ENCODE measurements around the gene PCBP4.
"Not testable (repeated sequence)": the region's sequence is repeated elsewhere in the genome, so short reads cannot be mapped to it uniquely, and the experiment has no call there.

PCBP4 gene

DNA sequence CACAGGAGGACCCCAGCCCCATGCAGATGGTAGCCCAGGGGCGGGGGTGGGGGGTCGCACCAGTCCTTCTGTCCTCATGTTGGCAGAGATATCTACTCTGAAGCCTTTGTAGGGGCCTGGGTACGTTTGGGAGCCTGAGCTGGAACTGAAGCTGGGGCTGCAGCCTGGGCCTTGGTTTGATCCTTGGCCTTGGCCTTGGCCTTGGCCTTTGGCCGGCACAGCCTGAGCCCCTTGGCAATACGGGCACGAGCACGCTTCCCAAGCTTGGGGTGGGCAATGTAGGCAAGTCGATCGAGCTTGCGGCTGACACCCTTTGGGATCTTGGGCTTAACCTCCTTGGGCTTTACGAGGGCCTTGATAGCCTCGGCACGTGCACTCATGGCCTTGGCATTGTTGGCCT is 26.4 kb upstream of the PCBP4 start:
- DNase-seq, result not testable (repeated sequence)

DNA sequence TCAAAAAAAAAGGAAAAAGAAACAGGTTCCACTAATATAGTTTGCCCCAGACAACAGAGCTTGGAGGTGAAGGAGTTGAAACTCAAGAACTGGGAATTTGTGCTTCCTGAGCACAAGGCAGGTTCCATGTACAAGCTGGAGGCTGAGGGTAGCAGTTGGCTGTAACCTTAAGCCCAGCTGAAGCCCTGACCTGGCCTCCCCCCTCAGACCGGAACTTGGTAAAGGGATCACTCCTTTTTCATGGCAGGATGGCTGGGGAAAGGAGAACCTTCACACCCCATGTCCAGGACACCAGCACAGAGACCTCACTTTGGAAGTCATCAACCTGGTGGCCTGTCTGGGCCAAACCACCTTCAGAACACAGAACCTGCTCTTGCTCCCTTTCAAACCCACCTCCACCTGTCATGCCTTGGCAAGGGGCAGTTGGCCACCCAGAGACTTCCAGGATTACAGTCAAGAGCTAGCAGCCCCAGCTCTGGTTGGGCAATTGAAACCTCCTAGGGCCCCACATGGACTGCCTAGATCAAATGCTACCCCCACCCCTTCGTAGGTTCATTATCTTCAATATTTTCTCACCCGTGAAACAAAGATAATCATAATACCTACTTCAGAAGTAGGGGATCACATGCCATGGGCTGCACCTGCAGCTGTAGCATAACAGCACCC is 24.9 kb upstream of the PCBP4 start:
- DNase-seq, result no peak

DNA sequence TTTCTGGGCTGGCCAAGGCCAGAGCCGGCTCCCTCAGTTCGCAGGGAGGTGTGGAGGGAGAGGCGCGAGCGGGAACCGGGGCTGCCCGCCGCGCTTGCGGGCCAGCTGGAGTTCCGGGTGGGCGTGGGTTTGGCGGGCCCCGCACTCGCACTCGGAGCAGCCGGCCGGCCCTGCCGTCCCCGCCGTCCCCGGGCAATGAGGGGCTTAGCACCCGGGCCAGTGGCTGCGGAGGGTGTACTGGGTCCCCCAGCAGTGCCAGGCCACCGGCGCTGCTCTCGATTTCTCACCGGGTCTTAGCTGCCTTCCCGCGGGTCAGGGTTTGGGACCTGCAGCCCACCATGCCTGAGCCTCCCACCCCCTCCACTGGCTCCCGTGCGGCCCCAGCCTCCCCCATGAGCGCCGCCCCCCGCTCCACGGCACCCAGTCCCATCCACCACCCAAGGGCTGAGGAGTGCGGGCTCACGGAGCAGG is 23.3 kb upstream of the PCBP4 start:
- DNase-seq, result not testable (repeated sequence)

DNA sequence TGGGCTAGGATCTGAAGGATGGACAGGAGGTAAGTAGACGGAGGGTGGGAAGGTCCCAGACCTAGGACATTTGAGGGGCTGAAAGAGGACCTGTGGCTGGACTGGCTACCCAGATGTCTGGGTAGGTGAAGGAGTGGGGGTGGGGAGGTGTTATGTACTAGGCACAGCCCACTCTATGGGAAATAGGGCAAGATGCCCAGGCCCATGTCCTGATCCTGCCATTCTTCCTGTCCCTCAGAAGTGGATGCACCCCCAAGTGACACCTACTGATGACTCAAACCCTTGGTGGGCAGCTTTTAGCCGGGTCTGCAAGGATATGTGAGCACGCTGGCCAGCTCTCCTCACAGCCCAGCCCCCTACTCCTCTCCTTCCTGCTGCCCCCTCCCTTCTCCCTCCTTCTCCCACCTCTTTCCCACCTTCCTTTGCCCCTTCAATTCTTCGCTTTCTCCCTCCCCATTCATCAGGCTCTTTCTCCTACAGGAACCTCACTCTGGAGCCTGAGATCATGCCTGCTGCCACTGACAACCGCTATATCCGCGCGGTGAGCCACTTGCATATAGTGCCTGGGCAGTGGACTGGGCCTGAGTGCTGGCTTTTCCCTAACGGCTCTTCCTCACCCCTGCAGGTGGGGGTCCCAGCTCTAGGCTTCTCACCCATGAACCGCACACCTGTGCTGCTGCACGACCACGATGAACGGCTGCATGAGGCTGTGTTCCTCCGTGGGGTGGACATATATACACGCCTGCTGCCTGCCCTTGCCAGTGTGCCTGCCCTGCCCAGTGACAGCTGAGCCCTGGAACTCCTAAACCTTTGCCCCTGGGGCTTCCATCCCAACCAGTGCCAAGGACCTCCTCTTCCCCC is 21.3 kb upstream of the PCBP4 start:
- DNase-seq, result no peak

DNA sequence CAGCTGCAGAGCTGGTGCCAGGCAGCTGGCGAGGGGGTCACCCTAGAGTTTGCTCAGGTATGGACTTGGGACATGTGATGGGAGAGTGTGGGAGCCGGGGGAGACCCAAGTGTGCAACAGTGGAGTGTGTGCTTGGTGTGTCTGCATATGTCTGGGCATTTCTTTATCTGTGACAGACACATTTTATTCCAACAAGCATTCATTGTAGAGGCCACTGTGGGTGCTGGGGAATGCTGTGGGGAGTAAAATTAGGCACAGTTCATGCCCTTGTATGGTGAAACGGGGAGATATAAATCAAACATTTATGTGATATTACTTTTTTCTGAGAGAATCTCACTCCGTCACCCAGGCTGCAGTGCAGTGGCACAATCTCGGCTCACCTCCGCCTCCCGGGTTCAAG is 20.3 kb upstream of the PCBP4 start:
- no peak for DNase-seq

DNA sequence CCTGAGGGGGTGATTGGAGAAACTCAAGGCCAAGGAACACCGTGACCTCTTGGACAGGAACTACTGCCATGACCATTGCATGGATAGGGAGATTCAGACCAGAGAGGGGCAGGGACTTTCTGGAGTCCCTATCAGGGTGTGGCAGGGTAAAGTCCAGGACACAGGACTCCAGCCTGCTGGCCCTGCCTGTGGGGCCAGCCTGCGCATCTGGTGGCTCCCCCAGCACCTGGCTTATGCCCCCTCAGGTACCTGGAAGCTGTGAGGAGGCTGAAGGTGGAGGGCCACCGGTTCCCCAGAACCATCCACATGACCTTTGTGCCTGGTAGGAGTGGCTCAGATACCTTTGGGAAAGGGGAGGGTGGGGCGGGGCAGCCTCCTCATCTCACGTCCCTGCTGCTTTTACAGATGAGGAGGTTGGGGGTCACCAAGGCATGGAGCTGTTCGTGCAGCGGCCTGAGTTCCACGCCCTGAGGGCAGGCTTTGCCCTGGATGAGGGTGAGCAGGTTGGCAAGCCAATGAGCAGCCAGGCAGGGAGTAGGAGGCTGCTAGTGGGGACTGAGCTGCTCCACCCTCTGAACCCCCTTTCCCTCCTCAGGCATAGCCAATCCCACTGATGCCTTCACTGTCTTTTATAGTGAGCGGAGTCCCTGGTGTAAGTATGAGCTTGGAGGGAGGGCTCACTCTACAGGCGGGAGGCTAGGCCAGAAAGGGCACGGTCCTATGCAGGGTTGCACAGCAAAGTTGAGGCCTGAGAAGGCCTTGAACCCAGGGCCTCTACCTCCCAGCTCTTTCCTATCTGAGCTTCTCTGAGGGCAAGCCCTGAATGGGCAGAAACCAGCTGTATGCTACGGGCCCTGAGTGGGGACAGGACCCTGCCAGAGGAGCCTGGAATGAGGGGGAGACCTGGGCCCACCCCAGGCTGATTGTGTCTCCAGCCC is 19.0 kb upstream of the PCBP4 start:
- no peak for DNase-seq

DNA sequence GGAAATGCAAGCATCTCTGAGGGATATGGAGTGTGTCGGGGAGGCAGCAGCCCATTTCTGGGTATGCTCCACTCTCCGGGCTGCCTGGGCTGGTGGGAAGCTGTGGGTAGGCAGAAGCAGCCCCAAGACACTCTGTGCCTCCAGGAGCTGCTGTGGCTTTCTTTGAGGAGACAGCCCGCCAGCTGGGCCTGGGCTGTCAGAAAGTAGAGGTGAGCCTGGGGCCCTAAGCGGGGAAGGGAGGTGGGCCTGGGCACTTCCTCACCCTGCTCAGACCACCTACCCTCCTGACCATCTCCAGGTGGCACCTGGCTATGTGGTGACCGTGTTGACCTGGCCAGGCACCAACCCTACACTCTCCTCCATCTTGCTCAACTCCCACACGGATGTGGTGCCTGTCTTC is 17.8 kb upstream of the PCBP4 start:
- DNase-seq, result no peak

DNA sequence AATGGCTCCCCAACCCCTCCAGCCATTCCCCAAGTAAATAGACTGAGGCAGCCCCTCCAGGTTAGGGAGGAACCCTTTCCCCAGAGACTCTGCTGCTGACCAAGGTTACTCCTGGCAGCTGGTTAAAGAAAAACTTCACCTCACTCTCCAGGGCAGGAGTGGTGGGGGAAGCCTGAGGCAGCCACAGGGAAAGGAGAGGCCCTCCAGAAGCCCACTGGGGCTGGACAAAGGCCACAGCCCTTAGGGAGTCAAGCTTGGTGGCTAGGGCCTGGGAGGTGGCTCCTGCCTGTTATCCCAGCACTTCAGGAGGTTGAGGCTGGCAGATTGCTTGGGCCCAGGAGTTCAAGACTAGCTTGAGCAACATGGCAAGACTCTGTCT is 17.0 kb upstream of the PCBP4 start:
- DNase-seq, result no peak

DNA sequence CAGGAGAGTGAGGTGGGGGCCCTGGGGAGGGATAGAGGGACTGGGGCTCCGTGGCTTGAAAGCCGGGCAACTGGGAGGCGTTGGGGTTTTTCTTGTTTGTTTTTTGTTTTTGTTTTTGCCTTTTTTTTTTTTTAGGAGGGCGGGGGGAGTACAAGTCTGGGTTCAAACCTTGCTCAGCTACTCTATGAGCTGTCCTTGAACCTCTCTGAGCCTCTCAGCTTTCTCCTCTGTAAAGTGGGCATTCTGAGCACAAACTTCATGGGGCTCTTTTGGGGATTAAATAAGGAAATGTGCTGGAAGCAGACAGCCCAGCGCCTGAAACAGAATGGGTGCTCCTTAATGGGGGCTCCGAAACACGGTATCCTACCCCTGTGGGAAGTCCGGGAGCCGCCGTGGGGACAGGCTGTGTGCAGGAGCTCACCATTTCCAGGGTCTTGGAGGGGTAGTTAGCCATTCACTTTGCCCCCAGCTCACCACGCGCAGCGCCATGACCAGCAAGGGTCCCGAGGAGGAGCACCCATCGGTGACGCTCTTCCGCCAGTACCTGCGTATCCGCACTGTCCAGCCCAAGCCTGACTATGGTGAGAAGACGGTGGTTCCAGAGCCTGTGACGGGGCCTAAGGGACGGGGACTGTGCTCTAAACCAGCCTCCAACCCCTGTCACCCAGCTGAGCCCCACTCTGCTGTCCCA is 16.5 kb upstream of the PCBP4 start:
- no peak for DNase-seq

DNA sequence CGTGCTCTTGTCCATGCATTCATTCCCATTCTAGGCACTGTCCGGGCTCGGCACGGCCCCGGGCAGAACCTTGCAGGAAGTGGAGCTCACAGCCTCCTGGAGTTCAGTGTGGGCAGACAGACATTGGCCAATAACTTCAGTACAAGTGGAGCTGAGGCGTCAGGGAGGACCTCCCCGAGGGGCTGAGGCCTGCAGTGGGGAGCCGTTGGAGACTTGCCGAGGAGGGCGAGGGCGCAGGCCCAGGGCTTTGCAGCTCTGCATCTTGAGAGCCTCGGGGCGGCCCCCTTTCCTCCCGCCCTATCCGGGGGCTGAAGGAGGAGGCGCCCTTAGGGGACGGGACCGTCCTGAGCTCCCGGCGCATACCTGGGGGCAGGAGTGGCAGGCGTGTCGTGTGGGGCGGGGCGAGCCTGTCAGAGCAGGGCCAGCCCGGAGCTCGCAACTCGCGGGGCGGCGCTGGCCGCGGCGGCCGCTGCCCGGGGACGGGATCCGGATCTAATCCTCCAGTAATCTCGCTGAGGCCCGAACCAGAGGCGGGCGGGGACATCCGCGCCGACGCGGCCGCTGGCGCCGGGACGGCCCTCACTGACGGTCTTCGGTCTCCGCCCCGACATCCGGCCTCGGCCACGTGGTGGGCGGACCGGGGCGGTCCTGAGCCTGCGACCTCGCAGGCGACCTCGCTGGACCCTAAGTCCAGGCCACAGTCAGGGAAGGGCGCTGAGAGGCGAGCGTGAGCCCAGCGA is 15.8 kb upstream of the PCBP4 start, which contains the start of gene ACY1:
ACY1 (plus strand) TSS at position 698 of the 740 bp plus-strand sequence. CDS start 530 bp downstream, outside the sequence.
- peak; percentile 93 for DNase-seq

DNA sequence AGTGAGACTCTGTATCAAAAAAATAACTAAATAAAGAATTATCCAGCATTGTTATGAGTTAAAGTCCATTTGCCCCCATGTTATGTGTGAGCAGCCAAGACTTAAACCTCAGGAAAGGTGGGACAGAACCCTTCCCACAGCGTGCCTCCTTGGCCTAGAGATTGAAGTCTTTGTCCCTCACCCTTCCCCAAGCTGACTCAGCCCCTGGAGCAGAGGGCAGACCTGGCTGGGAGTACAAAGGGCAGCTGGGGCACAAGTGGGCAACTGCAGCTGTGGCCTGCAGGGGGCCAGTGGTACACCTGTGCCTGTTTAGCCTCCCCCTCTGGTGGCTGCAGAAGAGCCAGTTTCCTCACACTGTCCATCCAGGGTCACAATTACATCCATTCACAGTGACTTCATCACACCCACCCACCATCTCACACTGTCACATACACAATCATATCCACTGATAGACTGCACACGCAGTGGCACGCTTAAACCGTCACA is 15.1 kb upstream of the PCBP4 start:
- DNase-seq, result no peak

DNA sequence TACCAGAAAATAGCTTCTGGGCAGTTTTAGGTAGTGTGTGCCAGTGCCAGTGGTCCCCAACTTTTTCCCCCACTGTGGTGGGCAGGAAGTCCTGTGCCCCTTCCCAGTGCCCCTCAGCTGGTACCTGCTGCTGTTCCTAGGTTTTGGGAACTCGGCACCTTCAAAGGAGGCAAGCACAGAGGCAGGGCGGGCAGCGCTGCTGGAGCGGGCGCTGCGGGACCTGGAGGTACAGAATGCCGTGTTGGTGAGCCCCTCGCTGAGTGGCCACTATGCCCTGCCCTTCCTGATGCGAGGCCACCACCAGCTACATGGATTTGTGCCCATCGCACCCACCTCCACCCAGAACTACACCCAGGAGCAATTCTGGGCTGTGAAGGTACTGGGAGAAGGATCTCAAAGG is 13.0 kb upstream of the PCBP4 start:
- no peak for DNase-seq

DNA sequence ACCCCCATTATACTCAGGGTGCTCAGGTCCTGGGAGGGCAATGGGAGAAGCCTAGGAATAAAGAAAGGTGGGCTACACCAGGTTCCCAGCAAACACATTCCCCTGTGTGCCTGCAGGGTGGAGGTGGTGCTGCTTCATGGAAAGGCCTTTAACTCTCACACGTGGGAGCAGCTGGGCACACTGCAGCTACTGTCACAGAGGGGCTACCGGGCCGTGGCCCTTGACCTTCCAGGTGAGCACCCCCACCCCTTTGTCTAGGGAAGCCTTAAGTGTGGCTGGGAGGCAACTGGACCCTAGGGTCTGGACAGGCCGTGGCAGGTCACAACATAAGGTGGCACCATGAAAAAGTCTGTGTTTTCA is 10.9 kb upstream of the PCBP4 start:
- no peak for DNase-seq

DNA sequence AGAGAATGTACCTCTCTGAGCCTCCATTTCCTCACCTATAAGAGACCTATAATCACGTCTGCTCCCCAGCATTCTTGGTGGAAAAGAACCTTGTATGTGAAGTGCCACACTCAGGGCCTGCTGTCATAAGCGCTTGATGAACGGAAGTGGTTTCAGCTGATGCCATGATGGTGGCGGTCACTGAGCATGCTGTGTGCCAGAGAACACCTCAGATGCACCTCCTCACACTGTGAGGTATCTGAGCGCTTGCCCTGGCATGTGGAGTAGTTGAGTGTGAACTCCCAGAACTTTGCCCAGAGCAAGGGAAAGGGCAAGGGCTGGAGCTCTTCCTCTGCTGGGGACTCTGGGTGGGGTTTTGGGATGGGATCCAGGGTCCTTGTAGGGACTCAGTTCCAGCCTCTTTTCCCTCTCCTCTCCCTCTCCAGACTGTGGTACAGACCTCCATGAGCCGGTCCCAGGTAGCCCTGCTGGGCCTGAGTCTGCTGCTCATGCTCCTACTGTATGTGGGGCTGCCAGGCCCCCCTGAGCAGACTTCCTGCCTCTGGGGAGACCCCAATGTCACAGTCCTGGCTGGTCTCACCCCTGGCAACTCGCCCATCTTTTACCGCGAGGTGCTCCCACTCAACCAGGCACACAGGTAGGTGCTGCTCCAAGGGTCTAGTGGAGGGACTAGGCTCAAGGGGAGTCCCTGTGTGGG is 10.3 kb upstream of the PCBP4 start:
- no peak for DNase-seq

DNA sequence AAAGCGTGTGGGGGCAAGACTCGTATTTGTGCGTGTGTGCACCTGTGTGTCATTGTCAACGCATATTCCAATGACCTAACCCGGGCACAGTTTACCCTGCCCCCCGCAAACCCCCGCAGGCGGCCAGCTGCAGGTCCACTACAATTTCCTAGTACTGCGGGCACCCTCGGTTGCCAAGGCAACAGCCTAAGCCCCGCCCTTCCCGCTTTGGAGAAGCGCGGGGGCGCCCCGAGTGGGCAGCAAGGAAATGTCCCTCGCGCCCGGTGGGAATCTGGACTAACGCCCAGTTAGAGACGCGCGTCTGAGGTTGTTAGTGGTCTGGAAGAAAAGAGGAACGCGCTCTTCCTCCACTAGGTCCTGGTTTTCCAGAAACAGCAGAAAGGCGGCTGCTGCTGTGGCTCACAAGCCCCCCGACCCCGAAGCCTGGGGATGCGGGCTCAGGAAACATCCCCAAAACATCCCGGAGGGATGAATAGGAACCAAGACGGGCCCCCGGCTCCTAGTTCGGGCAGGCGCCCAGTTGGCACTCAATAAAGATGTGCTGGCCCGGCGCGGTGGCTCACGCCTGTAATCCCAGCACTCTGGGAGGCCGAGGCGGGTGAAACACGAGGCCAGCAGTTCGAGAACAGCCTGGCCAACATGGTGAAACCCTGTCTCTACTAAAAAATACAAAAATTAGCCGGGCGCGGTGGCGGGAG is 8.7 kb upstream of the PCBP4 start:
- peak; percentile 84 for DNase-seq

DNA sequence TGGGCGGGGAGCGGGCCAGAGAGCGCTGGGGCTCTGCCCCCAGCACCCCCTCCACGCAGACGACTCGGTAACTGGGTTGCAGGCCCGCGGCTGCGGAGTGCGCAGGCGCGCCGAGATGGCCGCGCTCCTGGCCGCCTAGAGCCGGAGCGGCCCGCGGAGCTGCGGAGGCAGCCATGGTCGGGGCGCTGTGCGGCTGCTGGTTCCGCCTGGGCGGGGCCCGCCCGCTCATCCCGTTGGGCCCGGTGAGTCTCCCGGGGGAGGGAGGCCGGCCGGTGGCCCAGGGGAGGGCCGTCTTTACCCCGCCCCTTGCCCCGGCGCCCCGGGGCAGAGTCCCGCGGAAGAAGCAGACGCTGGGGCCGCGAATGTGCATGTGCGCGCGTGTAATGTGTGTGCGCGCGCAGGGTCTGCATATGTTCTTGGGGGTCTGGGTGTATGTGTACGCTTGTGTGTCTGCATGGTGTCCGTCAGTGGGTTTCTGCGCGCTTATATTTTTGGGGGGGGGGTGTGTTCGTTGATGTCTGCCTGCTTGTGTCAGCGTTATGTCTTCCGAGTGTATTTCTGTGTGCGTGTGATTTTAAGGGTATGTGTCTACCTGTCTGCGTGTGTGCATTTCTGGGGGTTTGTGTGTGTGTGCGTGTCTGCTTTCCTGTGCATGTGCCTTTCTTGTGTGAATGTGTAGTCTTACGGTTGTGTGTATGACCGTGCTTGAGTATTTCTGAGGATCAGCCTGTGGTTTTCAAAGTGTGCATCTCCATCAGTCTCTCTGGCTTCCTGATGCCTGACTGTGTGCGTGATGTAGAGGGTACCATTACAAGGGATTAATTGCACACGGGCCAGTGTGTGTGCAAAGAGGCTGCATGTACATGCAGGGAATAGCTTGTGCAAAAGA is 8.0 kb upstream of the PCBP4 start, which contains the start of gene ABHD14A:
ABHD14A (plus strand) TSS at position 102 of the 889 bp plus-strand sequence; CDS start at position 174, 72 bp downstream.
- peak; percentile 86 for DNase-seq

DNA sequence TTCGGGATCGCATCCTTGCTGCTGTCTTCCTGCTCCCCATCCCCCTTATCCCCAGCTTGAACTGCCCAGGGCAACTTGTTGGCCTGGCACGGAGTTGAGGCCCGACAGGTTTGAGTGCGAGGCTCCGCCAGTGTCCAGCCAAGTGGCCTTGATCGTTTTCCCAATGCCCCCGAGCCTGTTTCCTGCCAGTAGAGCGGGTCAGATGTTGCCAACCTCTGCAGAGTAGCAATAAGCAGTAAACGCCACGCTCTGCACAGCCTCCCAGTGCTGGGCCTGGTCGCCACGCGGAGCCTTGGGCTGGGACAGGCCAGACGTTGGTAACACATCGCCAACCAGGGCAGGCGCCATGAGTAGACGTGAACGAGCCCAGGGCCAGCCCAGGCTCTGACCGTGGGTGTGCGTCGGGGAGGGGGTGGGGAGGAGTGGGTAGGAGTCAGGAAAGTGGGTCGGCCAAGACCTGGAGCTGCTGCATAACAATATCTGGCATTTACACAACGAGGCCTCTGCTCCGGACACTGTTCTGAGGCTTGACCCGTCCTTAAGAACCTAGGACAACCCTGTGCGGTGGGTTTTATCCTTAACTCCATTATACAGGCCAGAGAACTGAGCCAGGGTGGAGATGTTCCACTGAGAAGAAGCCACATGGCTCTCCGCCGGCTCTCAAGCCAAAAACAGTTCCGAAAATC is 7.2 kb upstream of the PCBP4 start:
- peak; percentile 57 for DNase-seq

DNA sequence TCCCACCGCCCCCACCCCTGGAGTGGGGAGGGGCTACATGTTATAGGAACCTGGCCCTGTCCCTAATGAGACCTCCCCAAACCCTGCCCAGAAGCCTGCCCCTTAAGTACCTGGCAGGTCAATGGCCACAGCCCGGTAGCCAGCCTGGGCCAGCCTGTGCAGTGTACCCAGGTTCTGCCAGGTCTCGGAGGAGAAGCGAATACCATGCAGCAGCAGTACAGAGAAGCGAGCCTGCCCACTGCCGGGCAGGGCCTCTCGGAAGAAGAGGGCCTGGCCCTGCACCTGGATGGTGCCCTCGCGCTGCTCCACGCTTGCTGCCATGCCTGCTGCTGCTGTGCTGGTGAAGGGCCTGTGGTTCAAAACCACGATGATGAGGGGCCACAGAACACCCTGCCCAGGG is 4.1 kb upstream of the PCBP4 start:
- DNase-seq, result no peak

Measured in right hindlimb (tissue), 1 donor.